WTC11 (cell line): Measurements from ENCODE around the gene DHDDS. TPM values are rescaled to one million over a fixed set of nuclear protein-coding genes. Genes with fewer than 3 reads are reported as not detected.

Experiments
- ATAC-seq: fragments of 200-7000 bp; cut with Tn5 transposase; 2 replicates; pipeline ENCODE4 v1.10.0; 2021; ENCODE audit warnings: mild to moderate bottlenecking, moderate library complexity
- CTCF ChIA-PET: fragments of 300-600 bp; sonication (Branson Sonifier 250); formaldehyde crosslinking; loops from one replicate; lab custom pipeline; 2021; ENCODE audit warnings: antibody characterized with exemption; lab: Charles Lee
- POLR2A ChIA-PET: fragments of 350-600 bp; sonication (Branson Sonifier 250); formaldehyde crosslinking; loops from one replicate; lab custom pipeline; 2021; ENCODE audit warnings: antibody characterized with exemption; lab: Charles Lee
- DNase-seq: peaks from one replicate; pipeline ENCODE4 v3.0.0; 2021; ENCODE audit warnings: low spot score
- H3K27ac Mint-ChIP-seq: 2 replicates; pipeline ENCODE4 v1.8.0; 2021; ENCODE audit warnings: mixed read lengths
- H3K27me3 Mint-ChIP-seq: 2 replicates; pipeline ENCODE4 v1.8.0; 2021; ENCODE audit warnings: low read depth, mild to moderate bottlenecking, moderate library complexity, mixed read lengths
- H3K36me3 Mint-ChIP-seq: 2 replicates; pipeline ENCODE4 v1.8.0; 2021; ENCODE audit warnings: mixed read lengths
- H3K4me1 Mint-ChIP-seq: 2 replicates; pipeline ENCODE4 v1.8.0; 2022; ENCODE audit warnings: mixed read lengths
- H3K4me3 Mint-ChIP-seq: 2 replicates; pipeline ENCODE4 v1.8.0; 2021; ENCODE audit warnings: mild to moderate bottlenecking, moderate library complexity, mixed read lengths
- H3K9me3 Mint-ChIP-seq: 2 replicates; pipeline ENCODE4 v1.8.0; 2021; ENCODE audit warnings: mixed read lengths
- CDX4 ChIP-seq: fragments of 250-450 bp; sonication (Bioruptor Pico); IDR thresholded peaks from 2 replicates; pipeline ENCODE4 v1.9.0; 2021; ENCODE audit warnings: moderate library complexity, mild to moderate bottlenecking, inconsistent platforms, borderline replicate concordance
- CREB1 ChIP-seq: sonication (generic); formaldehyde crosslinking; IDR thresholded peaks from 2 replicates; pipeline ENCODE4 v1.8.0; 2023; ENCODE audit warnings: mild to moderate bottlenecking, missing genetic modification reagents
- E2F4 ChIP-seq: sonication (generic); formaldehyde crosslinking; IDR thresholded peaks from 2 replicates; pipeline ENCODE4 v1.8.1; 2022; ENCODE audit warnings: low read depth, mild to moderate bottlenecking, moderate library complexity, missing genetic modification reagents, borderline replicate concordance
- E2F5 ChIP-seq: sonication (generic); formaldehyde crosslinking; IDR thresholded peaks from 2 replicates; pipeline ENCODE4 v1.8.1; 2022; ENCODE audit warnings: mild to moderate bottlenecking, moderate library complexity, missing genetic modification reagents
- EMX1 ChIP-seq: fragments of 250-450 bp; sonication (Bioruptor Pico); IDR thresholded peaks from 2 replicates; pipeline ENCODE4 v1.8.0; 2021; ENCODE audit warnings: mild to moderate bottlenecking
- ESRRA ChIP-seq: sonication (generic); formaldehyde crosslinking; IDR thresholded peaks from 2 replicates; pipeline ENCODE4 v1.8.1; 2022; ENCODE audit warnings: mild to moderate bottlenecking, missing genetic modification reagents, borderline replicate concordance
- ETV6 ChIP-seq: sonication (generic); formaldehyde crosslinking; IDR thresholded peaks from 2 replicates; pipeline ENCODE4 v1.8.1; 2022; ENCODE audit warnings: mild to moderate bottlenecking, missing genetic modification reagents
- FOXK1 ChIP-seq: sonication (generic); formaldehyde crosslinking; IDR thresholded peaks from 2 replicates; pipeline ENCODE4 v1.8.0; 2022; ENCODE audit warnings: mild to moderate bottlenecking, moderate library complexity, missing genetic modification reagents
- FOXP1 ChIP-seq: sonication (generic); formaldehyde crosslinking; IDR thresholded peaks from 2 replicates; pipeline ENCODE4 v1.8.0; 2022; ENCODE audit warnings: missing genetic modification reagents, mild to moderate bottlenecking, moderate library complexity, borderline replicate concordance
- GRHL2 ChIP-seq: fragments of 250-450 bp; sonication (Bioruptor Pico); IDR thresholded peaks from 2 replicates; pipeline ENCODE4 v1.8.0; 2022; ENCODE audit warnings: mild to moderate bottlenecking, moderate library complexity; ENCODE audit not compliant: insufficient replicate concordance, severe bottlenecking
- HMGA2 ChIP-seq: fragments of 250-450 bp; sonication (Bioruptor Pico); IDR thresholded peaks from 2 replicates; pipeline ENCODE4 v1.4.0; 2021; ENCODE audit warnings: mild to moderate bottlenecking, moderate library complexity
- MXD4 ChIP-seq: fragments of 250-450 bp; sonication (Bioruptor Pico); IDR thresholded peaks from 2 replicates; pipeline ENCODE4 v1.8.0; 2021; ENCODE audit warnings: mild to moderate bottlenecking, moderate library complexity, borderline replicate concordance
- NFYB ChIP-seq: sonication (generic); formaldehyde crosslinking; conservative IDR thresholded peaks from 2 replicates; pipeline ENCODE4 v1.8.0; 2022; ENCODE audit warnings: low read depth, missing genetic modification reagents
- NR1H2 ChIP-seq: sonication (generic); formaldehyde crosslinking; IDR thresholded peaks from 2 replicates; pipeline ENCODE4 v1.9.0; 2021; ENCODE audit warnings: mild to moderate bottlenecking, moderate library complexity, missing genetic modification reagents
- NR3C1 ChIP-seq: sonication (generic); formaldehyde crosslinking; conservative IDR thresholded peaks from 2 replicates; pipeline ENCODE4 v1.8.1; 2023; ENCODE audit warnings: low read depth, mild to moderate bottlenecking, missing genetic modification reagents
- RORB ChIP-seq: fragments of 250-450 bp; sonication (Bioruptor Pico); IDR thresholded peaks from 2 replicates; pipeline ENCODE4 v1.9.0; 2021; ENCODE audit warnings: mild to moderate bottlenecking
- TP53 ChIP-seq: sonication (generic); formaldehyde crosslinking; IDR thresholded peaks from 2 replicates; pipeline ENCODE4 v1.8.1; 2023; ENCODE audit warnings: mild to moderate bottlenecking, missing genetic modification reagents
- ZNF423 ChIP-seq: fragments of 250-450 bp; sonication (Bioruptor Pico); IDR thresholded peaks from 2 replicates; pipeline ENCODE4 v2.1.2; 2022; ENCODE audit warnings: mild to moderate bottlenecking, moderate library complexity
- ZNF512 ChIP-seq: sonication (generic); formaldehyde crosslinking; IDR thresholded peaks from 2 replicates; pipeline ENCODE4 v1.8.1; 2022; ENCODE audit warnings: missing genetic modification reagents, borderline replicate concordance
- total RNA-seq: library from RNA; stranded (reverse); gene quantifications from 3 replicates; pipeline ENCODE4 v1.2.3, GENCODE V29; 2021
- TF ChIP-seq, protein P1 (sequence below): fragments of 200-600 bp; IDR thresholded peaks from 2 replicates; pipeline ENCODE4 v1.8.0; 2022; ENCODE audit warnings: antibody characterized with exemption
- TF ChIP-seq, protein P2 (sequence below): fragments of 250-450 bp; sonication (Bioruptor Pico); IDR thresholded peaks from 2 replicates; pipeline ENCODE4 v1.9.0; 2021; ENCODE audit warnings: mild to moderate bottlenecking, borderline replicate concordance

The DHDDS gene
- total RNA-seq, 1 experiment from 2014 or later = 55.4 TPM

GRCh38 chr1:26391450-26391849 lies 40.7 kb upstream of the DHDDS start:
- H3K4me1 Mint-ChIP-seq = peaks cover 18% of the 10 kb centered on the region
- H3K27ac Mint-ChIP-seq = no peak overlapping the region
- H3K27me3 Mint-ChIP-seq = no peaks in the 10 kb centered on the region
- H3K9me3 Mint-ChIP-seq = no peaks in the 10 kb centered on the region
- ChIA-PET POLR2A (interaction anchor here (0.6 to 2.6 kb wide), 3 partner anchors 18 to 141 kb away, joined by 4 to 14 read pairs (median 8); partner anchors contain the start of gene LIN28A), CTCF (interaction anchor here (0.5 to 3.7 kb wide), 37 partner anchors 11 to 246 kb away, joined by 3 to 81 read pairs (median 6); partner anchors contain the start of genes CATSPER4, CD52, CEP85 and CNKSR1)
- ATAC-seq = peak; percentile 86
- no peak for TF ChIP-seq NFYB (CRISPR knock-in tag)
- TF ChIP-seq ZNF423 (CRISPR knock-in tag) = no peak
- TF ChIP-seq FOXP1 (CRISPR knock-in tag) = no peak
- TF ChIP-seq, protein P1, sequence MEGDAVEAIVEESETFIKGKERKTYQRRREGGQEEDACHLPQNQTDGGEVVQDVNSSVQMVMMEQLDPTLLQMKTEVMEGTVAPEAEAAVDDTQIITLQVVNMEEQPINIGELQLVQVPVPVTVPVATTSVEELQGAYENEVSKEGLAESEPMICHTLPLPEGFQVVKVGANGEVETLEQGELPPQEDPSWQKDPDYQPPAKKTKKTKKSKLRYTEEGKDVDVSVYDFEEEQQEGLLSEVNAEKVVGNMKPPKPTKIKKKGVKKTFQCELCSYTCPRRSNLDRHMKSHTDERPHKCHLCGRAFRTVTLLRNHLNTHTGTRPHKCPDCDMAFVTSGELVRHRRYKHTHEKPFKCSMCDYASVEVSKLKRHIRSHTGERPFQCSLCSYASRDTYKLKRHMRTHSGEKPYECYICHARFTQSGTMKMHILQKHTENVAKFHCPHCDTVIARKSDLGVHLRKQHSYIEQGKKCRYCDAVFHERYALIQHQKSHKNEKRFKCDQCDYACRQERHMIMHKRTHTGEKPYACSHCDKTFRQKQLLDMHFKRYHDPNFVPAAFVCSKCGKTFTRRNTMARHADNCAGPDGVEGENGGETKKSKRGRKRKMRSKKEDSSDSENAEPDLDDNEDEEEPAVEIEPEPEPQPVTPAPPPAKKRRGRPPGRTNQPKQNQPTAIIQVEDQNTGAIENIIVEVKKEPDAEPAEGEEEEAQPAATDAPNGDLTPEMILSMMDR = peak; percentile 72
- peak; percentile 38 for DNase-seq
- no peak overlapping the region for H3K4me3 Mint-ChIP-seq
- no peaks in the 10 kb centered on the region for H3K36me3 Mint-ChIP-seq

DNA sequence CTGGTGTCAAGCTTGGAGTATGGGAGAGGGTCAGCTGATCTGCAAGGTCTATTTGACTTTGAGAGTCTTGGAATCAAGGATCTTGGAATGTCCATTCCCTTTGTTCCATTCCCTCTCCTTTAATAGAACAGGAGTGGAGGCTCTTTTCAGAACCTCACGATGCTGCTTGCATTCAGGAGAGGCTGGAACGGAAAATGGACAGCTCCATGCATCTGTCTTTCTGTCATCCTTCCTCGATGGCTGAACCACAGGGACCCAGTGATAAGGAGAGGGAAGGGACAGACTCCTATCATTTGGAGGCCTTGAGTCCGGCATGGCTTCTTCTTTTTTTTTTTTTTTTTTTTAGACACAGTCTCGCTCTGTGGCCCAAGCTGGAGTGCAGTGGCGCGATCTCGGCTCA lies 36.4 kb upstream of the DHDDS start:
- no peak for DNase-seq
- peak overlapping the region; percentile 26; the same call in 1 of the 2 replicates for H3K27ac Mint-ChIP-seq
- no peak for TF ChIP-seq E2F5 (CRISPR knock-in tag)
- no peak for TF ChIP-seq FOXK1
- no peak for TF ChIP-seq ETV6 (CRISPR knock-in tag)
- TF ChIP-seq, protein P2, sequence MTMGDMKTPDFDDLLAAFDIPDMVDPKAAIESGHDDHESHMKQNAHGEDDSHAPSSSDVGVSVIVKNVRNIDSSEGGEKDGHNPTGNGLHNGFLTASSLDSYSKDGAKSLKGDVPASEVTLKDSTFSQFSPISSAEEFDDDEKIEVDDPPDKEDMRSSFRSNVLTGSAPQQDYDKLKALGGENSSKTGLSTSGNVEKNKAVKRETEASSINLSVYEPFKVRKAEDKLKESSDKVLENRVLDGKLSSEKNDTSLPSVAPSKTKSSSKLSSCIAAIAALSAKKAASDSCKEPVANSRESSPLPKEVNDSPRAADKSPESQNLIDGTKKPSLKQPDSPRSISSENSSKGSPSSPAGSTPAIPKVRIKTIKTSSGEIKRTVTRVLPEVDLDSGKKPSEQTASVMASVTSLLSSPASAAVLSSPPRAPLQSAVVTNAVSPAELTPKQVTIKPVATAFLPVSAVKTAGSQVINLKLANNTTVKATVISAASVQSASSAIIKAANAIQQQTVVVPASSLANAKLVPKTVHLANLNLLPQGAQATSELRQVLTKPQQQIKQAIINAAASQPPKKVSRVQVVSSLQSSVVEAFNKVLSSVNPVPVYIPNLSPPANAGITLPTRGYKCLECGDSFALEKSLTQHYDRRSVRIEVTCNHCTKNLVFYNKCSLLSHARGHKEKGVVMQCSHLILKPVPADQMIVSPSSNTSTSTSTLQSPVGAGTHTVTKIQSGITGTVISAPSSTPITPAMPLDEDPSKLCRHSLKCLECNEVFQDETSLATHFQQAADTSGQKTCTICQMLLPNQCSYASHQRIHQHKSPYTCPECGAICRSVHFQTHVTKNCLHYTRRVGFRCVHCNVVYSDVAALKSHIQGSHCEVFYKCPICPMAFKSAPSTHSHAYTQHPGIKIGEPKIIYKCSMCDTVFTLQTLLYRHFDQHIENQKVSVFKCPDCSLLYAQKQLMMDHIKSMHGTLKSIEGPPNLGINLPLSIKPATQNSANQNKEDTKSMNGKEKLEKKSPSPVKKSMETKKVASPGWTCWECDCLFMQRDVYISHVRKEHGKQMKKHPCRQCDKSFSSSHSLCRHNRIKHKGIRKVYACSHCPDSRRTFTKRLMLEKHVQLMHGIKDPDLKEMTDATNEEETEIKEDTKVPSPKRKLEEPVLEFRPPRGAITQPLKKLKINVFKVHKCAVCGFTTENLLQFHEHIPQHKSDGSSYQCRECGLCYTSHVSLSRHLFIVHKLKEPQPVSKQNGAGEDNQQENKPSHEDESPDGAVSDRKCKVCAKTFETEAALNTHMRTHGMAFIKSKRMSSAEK (CRISPR knock-in tag) = no peak
- TF ChIP-seq HMGA2 (CRISPR knock-in tag) = no peak
- no peak for TF ChIP-seq EMX1 (CRISPR knock-in tag)
- no peak for TF ChIP-seq NR3C1 (CRISPR knock-in tag)
- ChIA-PET CTCF (interaction anchor here (0.7 to 7.1 kb wide), 12 partner anchors 10 to 1590 kb away, joined by 3 to 60 read pairs (median 4); partner anchors contain the start of genes CD52, CNKSR1 and LIN28A), POLR2A (no interaction called here)
- ATAC-seq = no peak
- peaks cover 18% of the 10 kb centered on the region for H3K4me1 Mint-ChIP-seq
- H3K36me3 Mint-ChIP-seq = no peaks in the 10 kb centered on the region
- no peaks in the 10 kb centered on the region for H3K9me3 Mint-ChIP-seq
- no peaks in the 10 kb centered on the region for H3K27me3 Mint-ChIP-seq
- no peak overlapping the region for H3K4me3 Mint-ChIP-seq

- H3K4me1 Mint-ChIP-seq = no peaks in the 10 kb centered on the region
- DNase-seq (no peak), ATAC-seq (no peak)
- CTCF ChIA-PET = interaction anchor here (0.6 to 7.1 kb wide), 5 partner anchors 11 to 123 kb away, joined by 3 to 60 read pairs (median 3); no protein-coding TSS in a partner anchor
- H3K9me3 Mint-ChIP-seq = no peaks in the 10 kb centered on the region
- H3K36me3 Mint-ChIP-seq = no peaks in the 10 kb centered on the region
- POLR2A ChIA-PET = no interaction called here
- no peak overlapping the region for H3K27ac Mint-ChIP-seq
- no peaks in the 10 kb centered on the region for H3K27me3 Mint-ChIP-seq
- no peak overlapping the region for H3K4me3 Mint-ChIP-seq
- TF ChIP-seq GRHL2 (CRISPR knock-in tag) (no peak), NR1H2 (CRISPR knock-in tag) (no peak), MXD4 (CRISPR knock-in tag) (no peak), CDX4 (no peak), CREB1 (CRISPR knock-in tag) (no peak), TP53 (CRISPR knock-in tag) (no peak), ESRRA (CRISPR knock-in tag) (no peak), RORB (CRISPR knock-in tag) (no peak), ZNF512 (no peak), E2F4 (CRISPR knock-in tag) (no peak)
Observed at GRCh38 chr1:26399034-26399433, 33.1 kb upstream of the DHDDS start.
